COLO829 (cell line): Measurements from ENCODE around the gene DLG2.
"Not testable (repeated sequence)": the region's sequence is repeated elsewhere in the genome, so short reads cannot be mapped to it uniquely, and the experiment has no call there.

Experiments used
- DNase-seq: peaks from one replicate; pipeline ENCODE4 v3.0.0; 2012; ENCODE audit warnings: low spot score

DLG2 gene

GRCh38 chr11:85444479-85444878 is 182.7 kb downstream of the DLG2 start:
- DNase-seq: no peak

GRCh38 chr11:85440273-85440672 is 186.9 kb downstream of the DLG2 start:
- no peak for DNase-seq

- DNase-seq: no peak
These were observed 188.8 kb downstream of the DLG2 start for GRCh38 chr11:85438328-85438727.

- DNase-seq: no peak
These were observed 195.8 kb downstream of the DLG2 start for GRCh38 chr11:85431319-85431718.

- DNase-seq: no peak
These were observed 203.3 kb downstream of the DLG2 start for GRCh38 chr11:85423794-85424193.

- DNase-seq: no peak
These were observed 203.8 kb downstream of the DLG2 start for GRCh38 chr11:85423316-85423715.

GRCh38 chr11:85414175-85414574 is 213.0 kb downstream of the DLG2 start:
- no peak for DNase-seq

GRCh38 chr11:85407648-85408047 is 219.5 kb downstream of the DLG2 start:
- DNase-seq: no peak

- no peak for DNase-seq
These were observed 220.3 kb downstream of the DLG2 start for GRCh38 chr11:85406841-85407240.

- DNase-seq: no peak
These were observed 220.8 kb downstream of the DLG2 start for GRCh38 chr11:85406316-85406715.

GRCh38 chr11:85395515-85396055 is 231.6 kb downstream of the DLG2 start:
- DNase-seq: not testable (repeated sequence)

GRCh38 chr11:85394283-85394682 is 232.9 kb downstream of the DLG2 start:
- DNase-seq: no peak

GRCh38 chr11:85391141-85391540 is 236.0 kb downstream of the DLG2 start:
- DNase-seq: no peak

- DNase-seq: no peak
These were observed 241.6 kb downstream of the DLG2 start for GRCh38 chr11:85385547-85385946.

- no peak for DNase-seq
These were observed 242.0 kb downstream of the DLG2 start for GRCh38 chr11:85385111-85385510.

- no peak for DNase-seq
These were observed 248.1 kb downstream of the DLG2 start for GRCh38 chr11:85379066-85379465.

GRCh38 chr11:85377901-85378300 is 249.2 kb downstream of the DLG2 start:
- no peak for DNase-seq

GRCh38 chr11:85359859-85360258 is 267.3 kb downstream of the DLG2 start:
- DNase-seq: no peak

GRCh38 chr11:85355921-85356320 is 271.2 kb downstream of the DLG2 start:
- no peak for DNase-seq

GRCh38 chr11:85349539-85349938 is 277.6 kb downstream of the DLG2 start:
- not testable (repeated sequence) for DNase-seq

- no peak for DNase-seq
These were observed 278.2 kb downstream of the DLG2 start for GRCh38 chr11:85348945-85349344.

- no peak for DNase-seq
These were observed 279.9 kb downstream of the DLG2 start for GRCh38 chr11:85347291-85347690.

GRCh38 chr11:85346484-85346883 is 280.7 kb downstream of the DLG2 start:
- DNase-seq: no peak

- not testable (repeated sequence) for DNase-seq
These were observed 286.3 kb downstream of the DLG2 start for GRCh38 chr11:85340846-85341245.

GRCh38 chr11:85318573-85318972 is 308.6 kb downstream of the DLG2 start:
- no peak for DNase-seq
